ENCODE measurements around the gene VIPR1. TPM values are rescaled to one million over a fixed set of nuclear protein-coding genes. Genes with fewer than 3 reads are reported as not detected.

Gene VIPR1
- total and polyA plus RNA-seq, 8 donors, result 2.2 to 170 (median 10.1) TPM

DNA sequence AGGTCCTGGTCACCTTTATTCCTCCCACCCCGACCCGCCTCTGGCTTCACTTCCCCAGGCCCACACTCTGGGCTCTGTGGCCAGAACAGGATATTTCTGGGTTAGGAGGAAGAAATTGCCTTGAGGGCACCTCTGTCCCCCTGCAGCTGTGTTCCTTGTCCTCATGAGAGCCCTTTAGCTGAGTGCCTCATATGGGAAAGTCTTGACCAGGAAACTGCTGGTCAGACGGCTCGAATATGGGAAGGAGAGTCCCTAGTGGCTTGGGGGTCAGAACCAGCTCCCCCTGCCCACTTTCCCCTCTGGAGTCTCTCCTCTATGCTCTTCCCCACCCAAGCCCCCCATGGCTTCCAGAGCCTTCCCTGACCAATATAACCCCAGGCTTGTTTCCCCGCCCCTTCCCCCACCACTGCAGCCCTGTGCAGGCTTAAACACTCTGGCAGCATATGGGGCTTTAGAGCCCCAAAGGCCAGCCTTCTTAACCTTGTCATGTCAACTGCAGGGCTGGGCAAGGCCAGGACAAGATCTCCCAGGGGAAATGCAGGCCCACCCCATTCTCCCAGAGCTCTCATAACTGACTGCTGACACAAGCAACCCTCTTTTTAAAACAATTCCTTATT is 42.9 kb downstream of the VIPR1 start:
- no peak for TF ChIP-seq POLR2A (IDR thresholded peaks at IDR 0.05)
- no peak for TF ChIP-seq CTCF (IDR thresholded peaks at IDR 0.05)
- TF ChIP-seq POLR2AphosphoS5 (IDR thresholded peaks at IDR 0.05), result no peak
- TF ChIP-seq EP300 (IDR thresholded peaks at IDR 0.05), result no peak

GRCh38 chr3:42546691-42547213 is 44.3 kb downstream of the VIPR1 start:
- DNase-seq, result no peak
- no peaks in the 10 kb centered on the region for H3K9me3 ChIP-seq
- H3K27ac ChIP-seq, result peak overlapping the region in 2 of 5 donors; percentile 11 to 44
- H3K4me1 ChIP-seq, result peaks cover 29 to 44% (median 39%) of the 10 kb centered on the region in 4 donors
- intact Hi-C loops (cut with DNase I; ENCODE audit: low total_unique reads), result no loop called here
- H3K27me3 ChIP-seq, result no peaks in the 10 kb centered on the region
- H3K4me3 ChIP-seq, result no peak overlapping the region
- TF ChIP-seq POLR2A (IDR thresholded peaks at IDR 0.05) (no peak), POLR2AphosphoS5 (IDR thresholded peaks at IDR 0.05) (no peak), CTCF (IDR thresholded peaks at IDR 0.05) (no peak), EP300 (IDR thresholded peaks at IDR 0.05) (no peak)
- peaks cover 4 to 43% (median 34%) of the 10 kb centered on the region in 4 donors for H3K36me3 ChIP-seq
- WGBS, 5 donors, result 78 to 89% (median 84%) methylated on average over 3 of the region's 3 CpGs

More for the DNA sequence above, 42.9 kb downstream of the VIPR1 start:
- intact Hi-C loops (cut with DNase I; ENCODE audit: low total_unique reads), result no loop called here
- 46 to 67% (median 55%) methylated on average over 5 of the region's 5 CpGs for WGBS, 5 donors
- Histone ChIP-seq H3K4me3 (peak overlapping the region in 1 of 4 donors; percentile 1), H3K9me3 (no peaks in the 10 kb centered on the region), H3K27ac (peak overlapping the region; percentile 61 to 82 (median 75)), H3K4me1 (peaks cover 29 to 52% (median 46%) of the 10 kb centered on the region in 4 donors), H3K27me3 (no peaks in the 10 kb centered on the region), H3K36me3 (peaks cover 0 to 31% (median 20%) of the 10 kb centered on the region in 4 donors)
- DNase-seq, result no peak

- Histone ChIP-seq H3K36me3 (peaks cover 9 to 48% (median 41%) of the 10 kb centered on the region in 4 donors), H3K27me3 (no peaks in the 10 kb centered on the region), H3K4me1 (peaks cover 29 to 44% (median 39%) of the 10 kb centered on the region in 4 donors), H3K4me3 (no peak overlapping the region), H3K27ac (peak overlapping the region in 2 of 5 donors; percentile 11 to 44), H3K9me3 (no peaks in the 10 kb centered on the region)
- 31 to 39% (median 38%) methylated on average over 7 of the region's 7 CpGs for WGBS, 5 donors
- DNase-seq, result peak; percentile 82 to 86
- peak in 1 of 3 donors; percentile 59 for TF ChIP-seq POLR2AphosphoS5 (IDR thresholded peaks at IDR 0.05)
- TF ChIP-seq EP300 (IDR thresholded peaks at IDR 0.05), result no peak
- no peak for TF ChIP-seq POLR2A (IDR thresholded peaks at IDR 0.05)
- peak in 5 of 7 experiments; percentile 66 to 97 (median 92) for TF ChIP-seq CTCF (IDR thresholded peaks at IDR 0.05)
- intact Hi-C loops (cut with DNase I; ENCODE audit: low total_unique reads), result no loop called here
Observed at GRCh38 chr3:42547401-42547945, 45.0 kb downstream of the VIPR1 start.

DNA sequence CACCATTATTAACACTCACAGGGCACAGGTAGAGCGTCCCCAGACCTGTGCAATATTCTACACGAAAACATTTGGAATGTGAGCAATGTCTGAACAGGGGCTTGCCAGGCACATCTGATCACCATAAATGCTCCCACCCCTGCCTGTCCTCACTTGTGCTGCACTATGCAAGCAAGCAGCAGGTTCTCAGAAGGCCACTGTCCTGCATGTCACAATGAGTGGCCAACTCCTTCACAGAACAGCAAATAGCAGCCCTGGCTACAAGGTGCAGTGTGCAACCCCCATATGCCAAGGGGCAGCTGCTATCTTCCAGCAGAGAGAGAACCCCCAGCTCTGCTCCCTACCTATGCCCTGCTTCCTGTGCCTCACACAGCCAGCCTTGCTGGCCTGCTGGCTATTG is 46.7 kb downstream of the VIPR1 start:
- DNase-seq, result no peak
- H3K4me1 ChIP-seq, result peaks cover 18 to 34% (median 27%) of the 10 kb centered on the region in 4 donors
- intact Hi-C loops (cut with DNase I; ENCODE audit: low total_unique reads), result no loop called here
- WGBS, 5 donors, result 86 to 96% (median 91%) methylated on average over 2 of the region's 2 CpGs
- H3K9me3 ChIP-seq, result no peaks in the 10 kb centered on the region
- H3K27me3 ChIP-seq, result no peaks in the 10 kb centered on the region
- no peak for TF ChIP-seq POLR2A (IDR thresholded peaks at IDR 0.05)
- no peak for TF ChIP-seq EP300 (IDR thresholded peaks at IDR 0.05)
- TF ChIP-seq CTCF (IDR thresholded peaks at IDR 0.05), result no peak
- TF ChIP-seq POLR2AphosphoS5 (IDR thresholded peaks at IDR 0.05), result no peak
- H3K36me3 ChIP-seq, result peaks cover 24 to 64% (median 57%) of the 10 kb centered on the region in 4 donors
- no peak overlapping the region for H3K4me3 ChIP-seq
- no peak overlapping the region for H3K27ac ChIP-seq
